GM18873 (cell line): Measurements from ENCODE around the gene SELENOS.

ENCODE experiments used
- ATAC-seq: cut with Tn5 transposase; IDR thresholded peaks from one replicate; pipeline ENCODE4 v1.9.1; 2021; ENCODE audit warnings: mild to moderate bottlenecking, moderate library complexity, moderate number of reproducible peaks; ENCODE audit not compliant: unreplicated experiment, low FRiP score

SELENOS gene

GRCh38 chr15:101228313-101228712 is 49.0 kb downstream of the SELENOS start:
- no peak for ATAC-seq

GRCh38 chr15:101225658-101226057 is 51.6 kb downstream of the SELENOS start:
- no peak for ATAC-seq
